SKM-1 treated with dmso at 0.1 percent for 144 hours (cell line): ENCODE measurements around the gene VEPH1.

ENCODE experiments used
- DNase-seq: peaks from one replicate; lab custom pipeline; 2025; ENCODE audit not compliant: unreplicated experiment; lab: John Stamatoyannopoulos, UW

The VEPH1 gene

GRCh38 chr3:157393113-157393512 is 110.1 kb downstream of the VEPH1 start:
- no peak for DNase-seq

GRCh38 chr3:157392104-157392503 is 111.1 kb downstream of the VEPH1 start:
- DNase-seq = no peak

GRCh38 chr3:157390713-157391515 is 112.3 kb downstream of the VEPH1 start:
- no peak for DNase-seq

DNA sequence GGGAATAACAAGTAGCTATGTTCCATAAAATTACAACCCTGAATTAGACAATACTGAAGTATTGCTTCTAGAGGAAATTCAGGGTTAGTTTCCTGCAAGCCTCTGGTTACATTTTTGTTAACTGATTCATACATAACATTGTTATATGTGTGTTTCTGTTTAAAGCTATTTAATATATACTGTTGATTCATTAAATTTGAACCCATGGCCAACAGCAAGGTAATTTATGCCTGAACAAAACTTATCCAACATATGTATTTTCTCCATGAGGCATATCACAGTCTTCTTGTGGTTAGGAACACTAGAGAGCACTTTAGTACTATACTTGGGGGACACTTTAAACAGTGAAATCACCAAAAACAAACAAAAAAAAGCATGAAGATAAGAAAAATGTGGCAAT is 114.2 kb downstream of the VEPH1 start:
- no peak for DNase-seq

DNA sequence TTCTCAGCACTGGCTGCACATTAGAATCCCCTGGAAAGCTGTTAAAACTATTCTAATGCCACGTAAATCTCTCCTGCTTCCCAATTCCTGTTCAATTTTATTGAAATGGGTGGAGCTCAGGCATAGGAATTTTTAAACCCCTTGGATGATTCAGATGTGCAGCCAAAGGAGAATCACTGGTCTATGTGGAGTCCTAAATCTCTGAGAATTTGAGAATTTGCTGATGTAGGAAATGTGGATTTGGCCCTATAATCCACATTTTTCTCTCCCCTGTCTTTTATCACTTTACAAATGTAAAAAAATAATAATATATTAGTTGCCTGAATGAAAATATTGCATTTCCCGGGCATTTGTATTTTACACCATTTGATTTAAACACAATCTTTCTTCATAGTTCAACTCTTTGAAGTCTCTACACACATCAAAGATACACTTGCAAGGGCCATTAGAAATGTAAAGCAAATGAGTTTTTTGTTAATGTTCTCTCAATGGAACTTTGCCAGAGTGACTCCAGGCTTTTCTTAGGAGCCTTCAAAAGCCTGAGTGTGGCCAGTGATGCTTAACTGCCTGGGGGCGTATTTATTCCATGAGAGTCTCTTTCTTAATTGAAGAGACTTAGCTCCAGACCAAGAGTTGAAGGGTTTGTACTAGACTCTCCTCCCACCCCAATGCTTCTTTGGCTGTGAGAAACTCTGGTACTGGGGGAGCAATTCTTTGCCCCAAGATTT is 115.3 kb downstream of the VEPH1 start:
- no peak for DNase-seq

DNA sequence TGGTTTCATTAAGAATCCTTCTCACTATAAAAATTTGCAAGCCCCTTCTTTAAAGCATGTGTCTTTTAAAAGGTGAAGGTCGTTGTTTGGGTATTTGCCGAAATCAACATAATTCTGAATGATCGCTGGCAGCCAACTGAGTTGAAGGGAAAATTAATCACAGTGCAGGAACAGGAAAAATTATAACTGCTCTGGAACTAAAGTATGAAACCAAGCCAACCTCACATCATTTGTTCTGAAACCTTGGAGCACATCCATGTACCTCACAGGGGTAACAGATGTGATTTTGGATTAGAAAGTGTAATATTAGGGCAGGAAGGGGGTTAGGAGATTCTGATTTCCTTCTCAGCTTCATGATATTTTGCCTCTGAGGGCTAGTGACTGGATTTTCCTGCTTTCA is 118.7 kb downstream of the VEPH1 start:
- DNase-seq = no peak

- DNase-seq = no peak
Observed at GRCh38 chr3:157384031-157384430, 119.2 kb downstream of the VEPH1 start.

DNA sequence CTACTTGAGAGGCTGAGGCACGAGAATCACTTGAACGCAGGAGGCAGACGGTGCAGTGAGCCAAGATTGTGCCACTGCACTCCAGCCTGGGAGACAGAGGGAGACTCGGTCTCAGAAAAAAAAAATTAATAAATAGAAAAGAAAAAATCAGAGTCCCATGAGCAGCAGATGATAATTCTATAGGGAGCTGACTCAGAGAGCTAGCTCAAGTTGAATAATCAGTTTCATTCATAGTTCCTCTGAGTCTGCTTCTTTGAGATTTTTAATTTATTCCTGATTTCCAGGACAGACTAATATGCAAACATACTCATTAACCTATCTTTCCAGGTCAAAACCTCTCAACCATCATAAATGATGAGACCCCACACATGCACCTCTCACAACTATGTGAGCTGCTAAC is 121.6 kb downstream of the VEPH1 start:
- DNase-seq = no peak

GRCh38 chr3:157379525-157380140 is 123.6 kb downstream of the VEPH1 start:
- no peak for DNase-seq

DNA sequence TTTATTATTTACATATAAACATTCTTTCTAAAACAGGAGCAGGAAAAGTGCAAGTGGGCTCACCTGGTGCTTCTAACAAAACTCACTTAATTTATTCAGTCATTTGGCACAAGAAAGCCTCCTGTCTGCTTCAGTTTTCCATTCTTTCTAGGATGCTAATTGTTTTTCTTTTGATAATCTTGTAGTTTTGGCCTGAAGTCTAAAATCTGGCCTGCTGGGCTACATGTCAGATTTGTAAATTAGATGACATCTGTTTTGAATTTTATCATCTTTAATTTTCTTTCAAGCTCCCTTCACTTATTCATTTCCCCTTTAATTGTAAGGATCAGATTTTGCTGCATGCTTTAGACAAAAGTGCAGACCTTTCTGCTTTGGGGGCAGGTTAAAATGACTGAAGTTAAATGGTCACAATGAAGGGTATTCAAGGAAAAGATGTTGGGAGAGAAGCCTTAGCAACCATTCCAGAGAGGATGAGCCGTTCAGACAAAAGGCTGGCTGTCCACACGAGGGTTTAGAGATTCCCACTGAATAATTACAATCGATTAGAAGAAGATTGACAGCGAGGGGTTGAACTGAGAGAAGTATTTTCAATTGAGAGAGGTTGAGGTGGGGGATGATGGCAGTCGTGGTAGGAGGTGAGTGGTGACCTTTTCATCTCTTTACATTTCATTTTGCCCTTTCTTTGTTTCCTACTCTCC is 126.5 kb downstream of the VEPH1 start:
- no peak for DNase-seq

DNA sequence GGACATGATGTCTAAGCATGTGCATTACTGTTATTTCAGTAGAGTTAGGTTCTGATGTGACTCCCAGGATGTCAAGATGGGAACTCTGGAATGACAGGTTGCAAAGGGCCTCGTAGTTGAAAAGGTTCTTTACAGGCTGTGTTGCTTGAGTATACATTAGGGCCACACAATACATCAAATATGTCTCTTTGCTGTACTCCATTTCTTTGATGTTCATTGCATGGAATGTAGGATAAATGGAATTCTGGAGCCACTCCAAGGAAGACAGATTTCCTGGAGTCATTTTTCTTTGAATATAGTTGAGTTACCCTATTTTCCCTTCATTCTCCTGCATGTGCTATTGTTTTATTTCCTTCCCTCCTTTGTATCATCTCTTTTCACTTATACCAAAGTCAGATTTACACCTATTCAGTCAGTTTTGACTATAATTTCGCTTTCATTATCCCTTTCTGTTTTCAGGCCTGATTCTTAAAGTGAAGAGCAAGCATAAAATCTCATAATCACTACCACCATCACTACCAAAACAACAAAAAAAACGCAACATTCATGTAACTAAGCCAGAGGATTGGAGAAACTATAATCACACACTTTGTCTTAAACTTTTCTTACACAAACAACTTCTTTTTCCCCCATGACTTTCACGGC is 127.8 kb downstream of the VEPH1 start:
- no peak for DNase-seq

DNA sequence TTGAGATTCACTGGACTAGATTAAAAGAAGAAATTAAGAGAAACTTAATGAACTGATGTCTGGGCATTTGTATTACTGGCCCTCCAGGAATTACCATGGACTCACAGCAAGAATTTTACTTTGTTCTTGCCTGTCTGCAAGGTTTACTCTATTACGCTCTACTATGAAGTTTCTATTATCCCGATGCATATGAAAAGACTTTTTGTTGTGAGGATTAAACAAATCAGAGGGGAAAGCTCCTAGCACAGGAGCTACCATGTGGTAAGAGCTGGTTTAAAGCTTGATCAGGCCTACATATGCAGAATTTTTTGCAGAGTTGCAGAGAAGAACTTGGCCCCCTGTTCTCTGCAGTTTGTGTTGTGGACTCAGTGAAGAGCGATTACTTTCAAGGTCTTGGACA is 128.3 kb downstream of the VEPH1 start:
- DNase-seq = no peak

DNA sequence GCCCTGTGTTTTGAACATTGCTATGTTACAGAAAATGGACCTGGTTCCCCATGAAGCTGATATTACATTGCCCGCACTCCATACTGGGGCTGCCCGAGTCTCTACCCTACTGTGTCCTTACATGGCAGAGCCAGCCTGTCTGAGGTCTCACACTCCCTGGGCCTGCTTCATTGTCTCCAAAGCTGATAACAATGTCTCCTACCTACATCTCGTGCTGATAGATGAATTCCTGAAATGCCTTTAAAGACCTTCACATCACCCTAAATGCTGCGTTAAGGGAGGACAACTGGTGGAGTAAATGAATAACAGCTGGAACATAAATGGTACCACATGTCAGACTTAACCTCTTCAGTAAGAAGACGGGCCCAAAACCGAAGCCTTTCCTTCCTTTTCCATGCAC is 129.4 kb downstream of the VEPH1 start:
- no peak for DNase-seq

- DNase-seq = no peak
Observed at GRCh38 chr3:157370867-157371266, 132.3 kb downstream of the VEPH1 start.

- no peak for DNase-seq
Observed at GRCh38 chr3:157369727-157370421, 133.3 kb downstream of the VEPH1 start.

DNA sequence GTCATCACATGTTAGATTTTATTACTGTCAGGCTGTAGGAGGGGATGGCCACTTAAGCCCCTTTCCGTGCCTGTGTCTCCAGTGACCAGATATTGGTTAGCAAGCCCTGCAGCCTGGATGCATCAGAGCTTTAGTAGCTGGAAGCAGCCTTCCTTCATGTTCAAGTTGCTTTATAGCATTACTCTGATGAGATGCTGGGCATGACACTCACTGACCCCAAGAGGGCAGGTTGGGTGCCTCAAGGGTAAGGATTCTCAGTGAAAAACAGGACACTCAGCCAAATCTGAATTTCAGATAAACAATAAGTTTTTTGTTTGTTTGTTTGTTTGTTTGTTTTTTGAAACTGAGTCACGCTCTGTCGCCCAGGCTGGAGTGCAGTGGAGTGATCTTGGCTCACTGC is 135.0 kb downstream of the VEPH1 start:
- DNase-seq = no peak

DNA sequence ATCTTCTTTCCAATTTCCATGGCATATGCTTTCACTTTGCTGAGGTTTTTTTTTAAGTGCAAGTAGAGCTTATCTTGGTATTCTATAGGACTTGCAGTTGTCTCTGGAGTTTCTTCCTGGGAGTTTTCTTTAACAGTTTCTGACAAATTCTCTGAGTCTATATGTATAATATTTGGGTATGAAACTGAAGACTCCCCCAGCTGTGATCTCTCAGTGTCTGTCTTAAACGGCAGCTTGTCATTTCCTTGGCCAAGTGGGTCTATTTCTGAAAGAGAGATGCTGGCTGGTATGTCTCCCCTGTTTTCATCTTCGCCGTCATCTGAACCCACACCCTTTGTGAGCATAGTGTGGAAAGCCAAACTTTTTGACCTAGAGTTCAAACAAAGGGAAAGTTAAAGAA is 139.8 kb downstream of the VEPH1 start:
- no peak for DNase-seq

GRCh38 chr3:157362348-157362747 is 140.9 kb downstream of the VEPH1 start:
- DNase-seq = no peak

- DNase-seq = no peak
Observed at GRCh38 chr3:157360044-157360443, 143.2 kb downstream of the VEPH1 start.

- no peak for DNase-seq
Observed at GRCh38 chr3:157356541-157356940, 146.7 kb downstream of the VEPH1 start.
